ENCODE data around the gene HS6ST3.
"Not testable (repeated sequence)": the region's sequence is repeated elsewhere in the genome, so short reads cannot be mapped to it uniquely, and the experiment has no call there.

Gene HS6ST3

GRCh38 chr13:96089749-96090239 lies at the start of gene HS6ST3:
HS6ST3 (plus strand) TSS chr13:96090107.
- peaks cover 8% of the 10 kb centered on the region for H3K4me1 ChIP-seq (ENCODE audit: control insufficient read depth, insufficient read depth, low read length)

GRCh38 chr13:96041326-96042110 lies 48.4 kb upstream of the HS6ST3 start:
- no peak overlapping the region for H3K9ac ChIP-seq (ENCODE audit: low read length in 2 of 2)
- H3K4me3 ChIP-seq (ENCODE audit: low read length in 2 of 2): no peak overlapping the region

More at GRCh38 chr13:96089749-96090239, at the start of gene HS6ST3:
- no peak within 1 kb of the TSS for H3K27ac ChIP-seq (ENCODE audit: low read length)
- no peaks in the 10 kb centered on the region for H3K9me3 ChIP-seq (ENCODE audit: control insufficient read depth in 2 of 2, low read length in 2 of 2)
- no peaks in the 10 kb centered on the region for H3K36me3 ChIP-seq (ENCODE audit: control insufficient read depth in 2 of 2, insufficient read depth in 2 of 2, low read length in 2 of 2)
- peak within 1 kb of the TSS; percentile 69 to 73 for H3K4me3 ChIP-seq (ENCODE audit: low read length in 2 of 2)
- peaks cover 6 to 20% of the 10 kb centered on the region in 2 donors for H3K27me3 ChIP-seq (ENCODE audit: control insufficient read depth in 1 of 2, insufficient read depth in 2 of 2, low read length in 2 of 2)
- peak within 1 kb of the TSS in 1 of 2 donors; percentile 9 for H3K9ac ChIP-seq (ENCODE audit: low read length in 2 of 2)

GRCh38 chr13:96044238-96044637 lies 45.7 kb upstream of the HS6ST3 start:
- Histone ChIP-seq H3K27ac (ENCODE audit: low read length) (no peak overlapping the region), H3K9ac (ENCODE audit: low read length in 2 of 2) (no peak overlapping the region), H3K36me3 (ENCODE audit: control insufficient read depth in 2 of 2, insufficient read depth in 2 of 2, low read length in 2 of 2) (no peaks in the 10 kb centered on the region), H3K27me3 (ENCODE audit: control insufficient read depth in 1 of 2, insufficient read depth in 2 of 2, low read length in 2 of 2) (no peaks in the 10 kb centered on the region), H3K4me1 (ENCODE audit: control insufficient read depth, insufficient read depth, low read length) (no peaks in the 10 kb centered on the region), H3K9me3 (ENCODE audit: control insufficient read depth in 2 of 2, low read length in 2 of 2) (no peaks in the 10 kb centered on the region), H3K4me3 (ENCODE audit: low read length in 2 of 2) (no peak overlapping the region)

More at GRCh38 chr13:96041326-96042110, 48.4 kb upstream of the HS6ST3 start:
- no peaks in the 10 kb centered on the region for H3K27me3 ChIP-seq (ENCODE audit: control insufficient read depth in 1 of 2, insufficient read depth in 2 of 2, low read length in 2 of 2)
- H3K4me1 ChIP-seq (ENCODE audit: control insufficient read depth, insufficient read depth, low read length): no peaks in the 10 kb centered on the region
- H3K9me3 ChIP-seq (ENCODE audit: control insufficient read depth in 2 of 2, low read length in 2 of 2): no peaks in the 10 kb centered on the region
- H3K27ac ChIP-seq (ENCODE audit: low read length): no peak overlapping the region
- H3K36me3 ChIP-seq (ENCODE audit: control insufficient read depth in 2 of 2, insufficient read depth in 2 of 2, low read length in 2 of 2): no peaks in the 10 kb centered on the region

- not testable (repeated sequence) for H3K36me3 ChIP-seq (ENCODE audit: control insufficient read depth in 2 of 2, insufficient read depth in 2 of 2, low read length in 2 of 2); H3K9me3 ChIP-seq (ENCODE audit: control insufficient read depth in 2 of 2, low read length in 2 of 2)
Observed at GRCh38 chr13:96046449-96047126, 43.3 kb upstream of the HS6ST3 start.

GRCh38 chr13:96050955-96051354 lies 39.0 kb upstream of the HS6ST3 start:
- not testable (repeated sequence) for H3K36me3 ChIP-seq (ENCODE audit: control insufficient read depth in 2 of 2, insufficient read depth in 2 of 2, low read length in 2 of 2); H3K27ac ChIP-seq (ENCODE audit: low read length); H3K9ac ChIP-seq (ENCODE audit: low read length in 2 of 2); H3K4me3 ChIP-seq (ENCODE audit: low read length in 2 of 2); H3K27me3 ChIP-seq (ENCODE audit: control insufficient read depth in 1 of 2, insufficient read depth in 2 of 2, low read length in 2 of 2); H3K4me1 ChIP-seq (ENCODE audit: control insufficient read depth, insufficient read depth, low read length); H3K9me3 ChIP-seq (ENCODE audit: control insufficient read depth in 2 of 2, low read length in 2 of 2)

More at GRCh38 chr13:96046449-96047126, 43.3 kb upstream of the HS6ST3 start:
- not testable (repeated sequence) for H3K27ac ChIP-seq (ENCODE audit: low read length); H3K4me1 ChIP-seq (ENCODE audit: control insufficient read depth, insufficient read depth, low read length); H3K9ac ChIP-seq (ENCODE audit: low read length in 2 of 2); H3K27me3 ChIP-seq (ENCODE audit: control insufficient read depth in 1 of 2, insufficient read depth in 2 of 2, low read length in 2 of 2); H3K4me3 ChIP-seq (ENCODE audit: low read length in 2 of 2)

GRCh38 chr13:96051491-96051890 lies 38.4 kb upstream of the HS6ST3 start:
- H3K4me1 ChIP-seq (ENCODE audit: control insufficient read depth, insufficient read depth, low read length); H3K36me3 ChIP-seq (ENCODE audit: control insufficient read depth in 2 of 2, insufficient read depth in 2 of 2, low read length in 2 of 2); H3K9me3 ChIP-seq (ENCODE audit: control insufficient read depth in 2 of 2, low read length in 2 of 2); H3K9ac ChIP-seq (ENCODE audit: low read length in 2 of 2); H3K27ac ChIP-seq (ENCODE audit: low read length); H3K27me3 ChIP-seq (ENCODE audit: control insufficient read depth in 1 of 2, insufficient read depth in 2 of 2, low read length in 2 of 2); H3K4me3 ChIP-seq (ENCODE audit: low read length in 2 of 2): not testable (repeated sequence)

GRCh38 chr13:96051946-96052345 lies 38.0 kb upstream of the HS6ST3 start:
- not testable (repeated sequence) for H3K36me3 ChIP-seq (ENCODE audit: control insufficient read depth in 2 of 2, insufficient read depth in 2 of 2, low read length in 2 of 2); H3K27ac ChIP-seq (ENCODE audit: low read length); H3K9me3 ChIP-seq (ENCODE audit: control insufficient read depth in 2 of 2, low read length in 2 of 2); H3K4me1 ChIP-seq (ENCODE audit: control insufficient read depth, insufficient read depth, low read length); H3K9ac ChIP-seq (ENCODE audit: low read length in 2 of 2); H3K27me3 ChIP-seq (ENCODE audit: control insufficient read depth in 1 of 2, insufficient read depth in 2 of 2, low read length in 2 of 2)
- peak overlapping the region in 1 of 2 donors; percentile 92 for H3K4me3 ChIP-seq (ENCODE audit: low read length in 2 of 2)

- Histone ChIP-seq H3K9me3 (ENCODE audit: control insufficient read depth in 2 of 2, low read length in 2 of 2) (no peaks in the 10 kb centered on the region), H3K4me1 (ENCODE audit: control insufficient read depth, insufficient read depth, low read length) (peaks cover 7% of the 10 kb centered on the region), H3K27ac (ENCODE audit: low read length) (peak overlapping the region; percentile 70), H3K27me3 (ENCODE audit: control insufficient read depth in 1 of 2, insufficient read depth in 2 of 2, low read length in 2 of 2) (no peaks in the 10 kb centered on the region), H3K4me3 (ENCODE audit: low read length in 2 of 2) (peak overlapping the region; percentile 92 to 97), H3K36me3 (ENCODE audit: control insufficient read depth in 2 of 2, insufficient read depth in 2 of 2, low read length in 2 of 2) (no peaks in the 10 kb centered on the region), H3K9ac (ENCODE audit: low read length in 2 of 2) (peak overlapping the region; percentile 76 to 88)
Observed at GRCh38 chr13:96052656-96053002, 37.3 kb upstream of the HS6ST3 start.

- peaks cover 7% of the 10 kb centered on the region for H3K4me1 ChIP-seq (ENCODE audit: control insufficient read depth, insufficient read depth, low read length)
- H3K9me3 ChIP-seq (ENCODE audit: control insufficient read depth in 2 of 2, low read length in 2 of 2): no peaks in the 10 kb centered on the region
- no peaks in the 10 kb centered on the region for H3K27me3 ChIP-seq (ENCODE audit: control insufficient read depth in 1 of 2, insufficient read depth in 2 of 2, low read length in 2 of 2)
- peak within 1 kb of the TSS; percentile 76 to 88 for H3K9ac ChIP-seq (ENCODE audit: low read length in 2 of 2)
- peak within 1 kb of the TSS; percentile 92 to 97 for H3K4me3 ChIP-seq (ENCODE audit: low read length in 2 of 2)
- no peaks in the 10 kb centered on the region for H3K36me3 ChIP-seq (ENCODE audit: control insufficient read depth in 2 of 2, insufficient read depth in 2 of 2, low read length in 2 of 2)
- peak within 1 kb of the TSS; percentile 70 for H3K27ac ChIP-seq (ENCODE audit: low read length)
Observed at GRCh38 chr13:96053003-96053703, 36.8 kb upstream of the HS6ST3 start, which contains the start of gene UGGT2. UGGT2 (minus strand) TSS chr13:96053401; CDS start chr13:96053312, 89 bp downstream.

GRCh38 chr13:96065849-96066248 lies 24.1 kb upstream of the HS6ST3 start:
- H3K27ac ChIP-seq (ENCODE audit: low read length): no peak overlapping the region
- no peak overlapping the region for H3K9ac ChIP-seq (ENCODE audit: low read length in 2 of 2)
- H3K36me3 ChIP-seq (ENCODE audit: control insufficient read depth in 2 of 2, insufficient read depth in 2 of 2, low read length in 2 of 2): no peaks in the 10 kb centered on the region
- H3K4me1 ChIP-seq (ENCODE audit: control insufficient read depth, insufficient read depth, low read length): no peaks in the 10 kb centered on the region
- no peak overlapping the region for H3K4me3 ChIP-seq (ENCODE audit: low read length in 2 of 2)
- no peaks in the 10 kb centered on the region for H3K27me3 ChIP-seq (ENCODE audit: control insufficient read depth in 1 of 2, insufficient read depth in 2 of 2, low read length in 2 of 2)
- no peaks in the 10 kb centered on the region for H3K9me3 ChIP-seq (ENCODE audit: control insufficient read depth in 2 of 2, low read length in 2 of 2)

All from stomach smooth muscle (tissue), 2 donors.